B cell (primary cell): Measurements from ENCODE around the gene ANKRD40CL. TPM values are rescaled to one million over a fixed set of nuclear protein-coding genes. Genes with fewer than 3 reads are reported as not detected.

Source experiments
- ATAC-seq: fragments of 200-7000 bp; cut with Tn5 transposase; one replicate; pipeline ENCODE4 v1.10.0; 2021; ENCODE audit warnings: low read depth, mild to moderate bottlenecking, moderate number of reproducible peaks, moderate library complexity
- CTCF ChIA-PET: fragments of 350-600 bp; sonication (Branson Sonifier 250); formaldehyde crosslinking; loops from one replicate; lab custom pipeline; 2021; ENCODE audit warnings: antibody characterized with exemption, inconsistent platforms; lab: Charles Lee
- POLR2A ChIA-PET: fragments of 350-600 bp; sonication (Branson Sonifier 250); formaldehyde crosslinking; loops from one replicate; lab custom pipeline; 2021; ENCODE audit warnings: antibody characterized with exemption; lab: Charles Lee
- DNase-seq: peaks from one replicate; pipeline ENCODE4 v3.0.0; 2013
- H2AFZ ChIP-seq: 2 replicates; pipeline ENCODE4 v1.6.1; 2012; ENCODE audit warnings: mild to moderate bottlenecking, low read depth, low read length; ENCODE audit not compliant: insufficient read depth, poor library complexity, severe bottlenecking
- H3K27ac ChIP-seq, 2 donors: 1 replicate in 1 of 2; 2 replicates in 1 of 2; pipeline ENCODE4 v1.5.1; 2012 to 2013; ENCODE audit warnings: low read length in 2 of 2, mild to moderate bottlenecking in 2 of 2, moderate library complexity in 1 of 2
- H3K27me3 ChIP-seq, 4 experiments: fragments of 200-600 bp in 1 of 4; sonication (generic) in 1 of 4; replicated peaks in 1 of 4; 1 replicate in 2 of 4; 2 replicates in 2 of 4; pipeline versions ENCODE4 v1.6.1 to v1.7.0; 2013 to 2016; ENCODE audit warnings: low read length in 3 of 4, mild to moderate bottlenecking in 2 of 4, mixed read lengths in 1 of 4, moderate library complexity in 1 of 4; ENCODE audit not compliant: insufficient read depth in 4 of 4, control insufficient read depth in 3 of 4; ENCODE audit errors: control extremely low read depth in 1 of 4
- H3K36me3 ChIP-seq, 2 experiments: replicated peaks in 1 of 2; 1 replicate in 1 of 2; 2 replicates in 1 of 2; pipeline versions ENCODE4 v1.6.1 to v1.7.1; 2013; ENCODE audit warnings: low read length in 1 of 2; ENCODE audit not compliant: insufficient read depth in 2 of 2, control insufficient read depth in 1 of 2; ENCODE audit errors: control extremely low read depth in 1 of 2, extremely low read depth in 1 of 2
- H3K4me1 ChIP-seq, 2 donors: fragments of 200-600 bp in 1 of 2; sonication (generic) in 1 of 2; 1 replicate in 1 of 2; 2 replicates in 1 of 2; pipeline versions ENCODE4 v1.5.1 to v1.6.1; 2013 to 2017; ENCODE audit warnings: low read length in 2 of 2; ENCODE audit not compliant: control insufficient read depth in 2 of 2, insufficient read depth in 2 of 2
- H3K4me2 ChIP-seq: replicated peaks from 2 replicates; pipeline ENCODE3; 2012; ENCODE audit warnings: mild to moderate bottlenecking, low read depth, low read length; ENCODE audit not compliant: poor library complexity, severe bottlenecking
- H3K4me3 ChIP-seq, 5 experiments: fragments of 200-600 bp in 1 of 5; sonication (generic) in 1 of 5; 1 replicate in 3 of 5; 2 replicates in 2 of 5; pipeline versions ENCODE4 v1.5.1 to v1.7.0; 2011 to 2016; ENCODE audit warnings: low read length in 4 of 5, mild to moderate bottlenecking in 4 of 5, low read depth in 2 of 5, control low read depth in 1 of 5, moderate library complexity in 1 of 5; ENCODE audit not compliant: insufficient read depth in 1 of 5; ENCODE audit errors: control extremely low read depth in 1 of 5, extremely low read depth in 1 of 5
- H3K79me2 ChIP-seq: fragments of 200-600 bp; sonication (generic); one replicate; pipeline ENCODE4 v1.6.0; 2016; ENCODE audit warnings: low read length; ENCODE audit not compliant: control insufficient read depth, insufficient read depth
- H3K9ac ChIP-seq: fragments of 200-600 bp; sonication (generic); 2 replicates; pipeline ENCODE4 v1.6.1; 2017; ENCODE audit warnings: mild to moderate bottlenecking, low read length, moderate library complexity
- H3K9me3 ChIP-seq, 3 donors: one replicate each; pipeline versions ENCODE4 v1.6.1 to v1.7.1; 2013; ENCODE audit warnings: low read length in 2 of 3; ENCODE audit not compliant: control insufficient read depth in 2 of 3, insufficient read depth in 1 of 3; ENCODE audit errors: control extremely low read depth in 1 of 3
- H4K20me1 ChIP-seq: 2 replicates; pipeline ENCODE4 v1.6.0; 2012; ENCODE audit warnings: mild to moderate bottlenecking, low read length; ENCODE audit not compliant: insufficient read depth, control insufficient read depth, poor library complexity, severe bottlenecking
- H3K27ac Mint-ChIP-seq: one replicate; pipeline ENCODE4 v1.8.0; 2021; ENCODE audit warnings: mixed read lengths
- H3K27me3 Mint-ChIP-seq: one replicate; pipeline ENCODE4 v1.8.0; 2021; ENCODE audit warnings: mixed read lengths
- H3K4me1 Mint-ChIP-seq: one replicate; pipeline ENCODE4 v1.8.0; 2021; ENCODE audit warnings: mixed read lengths
- H3K4me3 Mint-ChIP-seq: one replicate; pipeline ENCODE4 v1.8.0; 2021; ENCODE audit warnings: mixed read lengths
- H3K9me3 Mint-ChIP-seq: one replicate; pipeline ENCODE4 v1.8.0; 2022; ENCODE audit warnings: mixed read lengths; ENCODE audit not compliant: insufficient read depth
- CTCF ChIP-seq: fragments of 200-600 bp; IDR thresholded peaks from one replicate; pipeline ENCODE4 v1.8.0; 2022; ENCODE audit warnings: antibody characterized with exemption, mild to moderate bottlenecking
- EZH2 ChIP-seq: IDR thresholded peaks from 2 replicates; pipeline ENCODE4 v1.6.1; 2012; ENCODE audit warnings: borderline replicate concordance, low read depth, mild to moderate bottlenecking, moderate library complexity, low read length; ENCODE audit not compliant: insufficient read depth, poor library complexity, severe bottlenecking
- WGBS: methylation state at CpG from one replicate; pipeline ENCODE4 v1.1.5; 2013; ENCODE audit warnings: missing lambda C conversion rate; ENCODE audit not compliant: insufficient coverage; 5-methylcytosine and 5-hydroxymethylcytosine counted together
- intact Hi-C: fragments of 100-400 bp; cut with micrococcal nuclease; formaldehyde crosslinking; loops from one replicate; pipeline ENCODE4 v1.10.0; 2022
- polyA plus RNA-seq: library from polyadenylated mRNA; depleted of rRNA; stranded (reverse); fragments of >200 nt; gene quantifications from 2 replicates; pipeline ENCODE4 v1.2.3, GENCODE V29; 2012
- total RNA-seq, 2 donors: library from RNA; stranded (reverse); fragments of 120-200 nt in 1 of 2; gene quantifications; 1 replicate in 1 of 2; 2 replicates in 1 of 2; pipeline versions ENCODE4 v1.2.3 to v1.2.4, GENCODE V29; 2013 to 2022

The ANKRD40CL gene
- total and polyA plus RNA-seq, 2 donors (not counting 1 experiment from before 2014, with no cell fraction given): not detected

- H3K4me1 Mint-ChIP-seq: no peaks in the 10 kb centered on the region
- H3K27ac ChIP-seq: no peak overlapping the region
- H3K36me3 ChIP-seq: no peaks in the 10 kb centered on the region
- H2AFZ ChIP-seq: no peak overlapping the region
- ChIA-PET POLR2A (no interaction called here), CTCF (no interaction called here)
- TF ChIP-seq EZH2 (no peak), CTCF (no peak)
- no peak overlapping the region for H3K27ac Mint-ChIP-seq
- no peaks in the 10 kb centered on the region for H3K79me2 ChIP-seq
- no peaks in the 10 kb centered on the region for H3K4me1 ChIP-seq
- no peak overlapping the region for H3K4me2 ChIP-seq
- no peak overlapping the region for H3K4me3 ChIP-seq
- H3K4me3 Mint-ChIP-seq: no peak overlapping the region
- H3K27me3 Mint-ChIP-seq: no peaks in the 10 kb centered on the region
- H3K27me3 ChIP-seq: no peaks in the 10 kb centered on the region
- no peak overlapping the region for H3K9ac ChIP-seq
- 96% methylated on average over 12 of the region's 12 CpGs for WGBS
- no peak for DNase-seq
- H3K9me3 ChIP-seq: no peaks in the 10 kb centered on the region
- no peak for ATAC-seq
- H3K9me3 Mint-ChIP-seq: no peaks in the 10 kb centered on the region
- intact Hi-C loops: no loop called here
- no peaks in the 10 kb centered on the region for H4K20me1 ChIP-seq
Measured at GRCh38 chr17:50800196-50800700, 32.9 kb upstream of the ANKRD40CL start.

GRCh38 chr17:50799582-50799981, 32.3 kb upstream of the ANKRD40CL start:
- Mint-ChIP-seq H3K27ac (no peak overlapping the region), H3K4me3 (no peak overlapping the region), H3K9me3 (no peaks in the 10 kb centered on the region), H3K4me1 (no peaks in the 10 kb centered on the region), H3K27me3 (no peaks in the 10 kb centered on the region)
- H3K9me3 ChIP-seq: no peaks in the 10 kb centered on the region
- H3K9ac ChIP-seq: no peak overlapping the region
- no peak for DNase-seq
- H3K27me3 ChIP-seq: no peaks in the 10 kb centered on the region
- H4K20me1 ChIP-seq: no peaks in the 10 kb centered on the region
- no peaks in the 10 kb centered on the region for H3K4me1 ChIP-seq
- POLR2A ChIA-PET: no interaction called here
- 92% methylated on average over 5 of the region's 9 CpGs for WGBS
- no peak for ATAC-seq
- no peaks in the 10 kb centered on the region for H3K36me3 ChIP-seq
- no peak overlapping the region for H3K4me2 ChIP-seq
- H3K4me3 ChIP-seq: no peak overlapping the region
- TF ChIP-seq CTCF: no peak
- no peak for TF ChIP-seq EZH2
- intact Hi-C loops: no loop called here
- no peak overlapping the region for H2AFZ ChIP-seq
- H3K27ac ChIP-seq: no peak overlapping the region
- no peaks in the 10 kb centered on the region for H3K79me2 ChIP-seq
- CTCF ChIA-PET: no interaction called here
